ENCODE results near the gene TMEM14B.

- TF ChIP-seq EZH2 (IDR thresholded peaks at IDR 0.05; ENCODE audit: insufficient read depth, poor library complexity, severe bottlenecking), result no peak
- no peak for TF ChIP-seq EZH2phosphoT487 (IDR thresholded peaks at IDR 0.05; ENCODE audit: insufficient read depth, low read depth)
Observed at GRCh38 chr6:10743515-10743914, 4.1 kb upstream of the TMEM14B start.
